HepG2 (cell line): ENCODE results near the gene GALNT10. TPM values are rescaled to one million over a fixed set of nuclear protein-coding genes. Genes with fewer than 3 reads are reported as not detected.

Experiments used
- EEA1 ChIP-seq: sonication (generic); formaldehyde crosslinking; IDR thresholded peaks from 2 replicates; pipeline ENCODE4 v1.5.1; 2020; ENCODE audit warnings: mild to moderate bottlenecking, missing genetic modification reagents, borderline replicate concordance
- FOXC1 ChIP-seq: sonication (generic); formaldehyde crosslinking; IDR thresholded peaks from 2 replicates; pipeline ENCODE4 v1.8.0; 2022; ENCODE audit warnings: mild to moderate bottlenecking, missing genetic modification reagents, borderline replicate concordance
- GMEB2 ChIP-seq: IDR thresholded peaks from 2 replicates; pipeline ENCODE4 v1.6.1; 2016; ENCODE audit warnings: missing biosample characterization, missing genetic modification reagents, low read depth
- HES4 ChIP-seq: sonication (generic); formaldehyde crosslinking; IDR thresholded peaks from 2 replicates; pipeline ENCODE4 v1.9.0; 2021; ENCODE audit warnings: mild to moderate bottlenecking, missing genetic modification reagents, borderline replicate concordance
- HOXA3 ChIP-seq: sonication (generic); formaldehyde crosslinking; IDR thresholded peaks from 2 replicates; pipeline ENCODE4 v1.5.0; 2020; ENCODE audit warnings: missing genetic modification reagents
- IRF9 ChIP-seq: sonication (generic); formaldehyde crosslinking; IDR thresholded peaks from 2 replicates; pipeline ENCODE4 v1.8.0; 2022; ENCODE audit warnings: missing genetic modification reagents, mild to moderate bottlenecking, borderline replicate concordance
- KAT8 ChIP-seq: IDR thresholded peaks from 2 replicates; pipeline ENCODE4 v1.6.1; 2016; ENCODE audit warnings: missing genetic modification reagents, missing compliant biosample characterization
- NCOA5 ChIP-seq: sonication (generic); formaldehyde crosslinking; IDR thresholded peaks from 2 replicates; pipeline ENCODE4 v1.4.0; 2020; ENCODE audit warnings: missing genetic modification reagents
- NFRKB ChIP-seq: fragments of 450-650 bp; IDR thresholded peaks from 2 replicates; pipeline ENCODE4 v1.6.1; 2017
- NFYB ChIP-seq: sonication (generic); formaldehyde crosslinking; IDR thresholded peaks from 2 replicates; pipeline ENCODE4 v1.4.0; 2020; ENCODE audit warnings: missing genetic modification reagents
- SNAPC5 ChIP-seq: sonication (generic); formaldehyde crosslinking; IDR thresholded peaks from 2 replicates; pipeline ENCODE4 v1.8.1; 2023; ENCODE audit warnings: mild to moderate bottlenecking, missing genetic modification reagents, borderline replicate concordance
- SP4 ChIP-seq: sonication (generic); formaldehyde crosslinking; IDR thresholded peaks from 2 replicates; pipeline ENCODE4 v1.8.1; 2023; ENCODE audit warnings: mild to moderate bottlenecking, missing genetic modification reagents
- TMF1 ChIP-seq: sonication (generic); formaldehyde crosslinking; IDR thresholded peaks from 2 replicates; pipeline ENCODE4 v1.8.1; 2022; ENCODE audit warnings: low read depth, missing genetic modification reagents
- ZBTB1 ChIP-seq: sonication (generic); formaldehyde crosslinking; IDR thresholded peaks from 2 replicates; pipeline ENCODE4 v1.4.0; 2020; ENCODE audit warnings: missing genetic modification reagents, borderline replicate concordance
- ZBTB14 ChIP-seq: sonication (generic); formaldehyde crosslinking; IDR thresholded peaks from 2 replicates; pipeline ENCODE4 v1.4.0; 2020; ENCODE audit warnings: missing genetic modification reagents
- ZBTB21 ChIP-seq: sonication (generic); formaldehyde crosslinking; IDR thresholded peaks from 2 replicates; pipeline ENCODE4 v1.4.0; 2020; ENCODE audit warnings: missing genetic modification reagents
- ZBTB34 ChIP-seq: sonication (generic); formaldehyde crosslinking; IDR thresholded peaks from 2 replicates; pipeline ENCODE4 v1.8.0; 2022; ENCODE audit warnings: mild to moderate bottlenecking, missing genetic modification reagents
- ZBTB38 ChIP-seq: sonication (generic); formaldehyde crosslinking; IDR thresholded peaks from 2 replicates; pipeline ENCODE4 v1.5.1; 2020; ENCODE audit warnings: mild to moderate bottlenecking, missing genetic modification reagents
- ZNF253 ChIP-seq: sonication (generic); formaldehyde crosslinking; IDR thresholded peaks from 2 replicates; pipeline ENCODE4 v1.8.0; 2022; ENCODE audit warnings: mild to moderate bottlenecking, missing genetic modification reagents, borderline replicate concordance
- ZNF431 ChIP-seq: sonication (generic); formaldehyde crosslinking; IDR thresholded peaks from 2 replicates; pipeline ENCODE4 v1.9.0; 2022; ENCODE audit warnings: missing genetic modification reagents, low read depth, mild to moderate bottlenecking, borderline replicate concordance
- ZNF703 ChIP-seq: sonication (generic); formaldehyde crosslinking; IDR thresholded peaks from 2 replicates; pipeline ENCODE4 v1.5.1; 2020; ENCODE audit warnings: missing genetic modification reagents, mild to moderate bottlenecking, moderate library complexity, borderline replicate concordance
- ZSCAN30 ChIP-seq: sonication (generic); formaldehyde crosslinking; IDR thresholded peaks from 2 replicates; pipeline ENCODE4 v1.5.0; 2020; ENCODE audit warnings: mild to moderate bottlenecking, missing genetic modification reagents
- polyA plus RNA-seq, 8 experiments: library from polyadenylated mRNA; depleted of rRNA in 3 of 8; stranded (reverse) in 7 of 8; unstranded in 1 of 8; fragments of >200 nt; fragmentation: Illumina TruSeq in 4 of 8; extraction: Trizol in 4 of 8; gene quantifications; 2 replicates each; pipeline versions ENCODE4 v1.2.1 to v1.2.3, GENCODE V29; 2011 to 2016; ENCODE audit warnings: low read depth in 4 of 8, missing spikeins in 1 of 8, mixed read lengths in 1 of 8; ENCODE audit not compliant: insufficient read depth in 1 of 8
- total RNA-seq, 5 experiments: library from RNA; depleted of rRNA; stranded (reverse); fragments of >200 nt; fragmentation: Illumina TruSeq; extraction: Trizol; gene quantifications; 2 replicates each; pipeline ENCODE4 v1.2.3, GENCODE V29; 2016; ENCODE audit warnings: low read depth in 1 of 5

GALNT10 gene
- total and polyA plus RNA-seq, 2 of the 13 experiments (the other 11 are each of a cell fraction or from before 2014, with no cell fraction given) = 8.1 to 11.2 TPM

- TF ChIP-seq ZBTB34 (CRISPR knock-in tag) (no peak), HOXA3 (CRISPR knock-in tag) (no peak), TMF1 (CRISPR knock-in tag) (0 out of 2 replicates have a peak, but pooled peaks have one; percentile 28), EEA1 (CRISPR knock-in tag) (no peak), HES4 (CRISPR knock-in tag) (no peak), ZSCAN30 (CRISPR knock-in tag) (no peak), GMEB2 (CRISPR knock-in tag) (no peak), IRF9 (CRISPR knock-in tag) (peak; percentile 20; the same call in 1 of the 2 replicates), ZBTB1 (CRISPR knock-in tag) (no peak), SP4 (CRISPR knock-in tag) (0 out of 2 replicates have a peak, but pooled peaks have one; percentile 22), NFYB (CRISPR knock-in tag) (no peak), SNAPC5 (CRISPR knock-in tag) (no peak; the same call in 1 of the 2 replicates), ZNF431 (no peak), ZBTB38 (CRISPR knock-in tag) (peak; percentile 19; the same call in 1 of the 2 replicates), NFRKB (no peak), NCOA5 (CRISPR knock-in tag) (no peak), ZNF703 (CRISPR knock-in tag) (0 out of 2 replicates have a peak, but pooled peaks have one; percentile 22), KAT8 (CRISPR knock-in tag) (no peak), FOXC1 (CRISPR knock-in tag) (no peak), ZNF253 (CRISPR knock-in tag) (no peak), ZBTB21 (CRISPR knock-in tag) (no peak), ZBTB14 (CRISPR knock-in tag) (no peak)
These were observed 255.9 kb downstream of the GALNT10 start (continued) for GRCh38 chr5:154446195-154447088.
